Stimulated activated CD4-positive, alpha-beta T cell treated with anti-CD3 and anti-CD28 coated beads, Interleukin-4, amount 100 ng/mL, for 4 hours (primary cell): ENCODE results near the gene RER1.

Experiments
- DNase-seq, 2 experiments: peaks; one replicate each; pipeline ENCODE4 v3.0.0-alpha.2; 2020

The RER1 gene

GRCh38 chr1:2391041-2391930, at the start of gene RER1, which contains the start of gene MORN1:
Gene RER1 (plus strand): TSS chr1:2391841. CDS start chr1:2395791, 3,950 bp downstream.
Gene MORN1 (minus strand): TSS chr1:2391554. CDS start chr1:2391533, 21 bp downstream.
- peak; percentile 97 to 99 for DNase-seq

GRCh38 chr1:2342384-2343022, 49.1 kb upstream of the RER1 start:
- DNase-seq, result no peak

GRCh38 chr1:2343023-2343935, 48.4 kb upstream of the RER1 start:
- no peak for DNase-seq

- DNase-seq, result no peak
Measured at GRCh38 chr1:2344121-2344681, 47.4 kb upstream of the RER1 start.

- no peak for DNase-seq
Measured at GRCh38 chr1:2344744-2345296, 46.8 kb upstream of the RER1 start.

- no peak for DNase-seq
Measured at GRCh38 chr1:2345297-2346075, 46.2 kb upstream of the RER1 start.

GRCh38 chr1:2346691-2347408, 44.8 kb upstream of the RER1 start:
- DNase-seq, result no peak

- DNase-seq, result no peak
Measured at GRCh38 chr1:2347409-2347785, 44.2 kb upstream of the RER1 start.

GRCh38 chr1:2347896-2348295, 43.7 kb upstream of the RER1 start:
- no peak for DNase-seq

GRCh38 chr1:2348346-2349325, 43.0 kb upstream of the RER1 start:
- no peak for DNase-seq

- DNase-seq, result no peak
Measured at GRCh38 chr1:2349806-2350205, 41.8 kb upstream of the RER1 start.

- DNase-seq, result no peak
Measured at GRCh38 chr1:2350501-2350900, 41.1 kb upstream of the RER1 start.

- DNase-seq, result no peak
Measured at GRCh38 chr1:2350911-2351655, 40.6 kb upstream of the RER1 start.

GRCh38 chr1:2351723-2352122, 39.9 kb upstream of the RER1 start:
- no peak for DNase-seq

GRCh38 chr1:2352341-2352896, 39.2 kb upstream of the RER1 start:
- DNase-seq, result no peak

GRCh38 chr1:2352897-2353550, 38.6 kb upstream of the RER1 start:
- no peak for DNase-seq

- no peak for DNase-seq
Measured at GRCh38 chr1:2353551-2354438, 37.8 kb upstream of the RER1 start.
